Spleen (tissue), 7 donors: ENCODE results near the gene MMP2.

Experiments used
- CTCF ChIP-seq, 11 experiments: fragments of 200-600 bp in 7 of 11; fragments of 450-650 bp in 4 of 11; sonication (generic) in 4 of 11; IDR thresholded peaks in 8 of 11; conservative IDR thresholded peaks in 3 of 11; 1 replicate in 7 of 11; 2 replicates in 4 of 11; pipeline versions ENCODE4 v1.4.0 to v1.8.0; 2016 to 2021; ENCODE audit warnings: antibody characterized with exemption in 11 of 11, inconsistent platforms in 4 of 11, mild to moderate bottlenecking in 1 of 11
- POLR2A ChIP-seq, 3 donors: fragments of 450-650 bp; IDR thresholded peaks; one replicate each; pipeline ENCODE4 v1.5.1; 2017; ENCODE audit warnings: antibody characterized with exemption in 3 of 3, mild to moderate bottlenecking in 1 of 3
- donor health status: DM: no; HTN: no; CAD: no; lungs with moderate emphysema.
- donor health status: DM: no; HTN: no; CAD: no.
- donor health status: DM: no; HTN: no; CAD: no.

- TF ChIP-seq POLR2A (IDR thresholded peaks at IDR 0.05) (no peak), CTCF (IDR thresholded peaks at IDR 0.05 in 8 of 11, conservative IDR thresholded peaks at IDR 0.05 in 3 of 11) (no peak)
Measured at GRCh38 chr16:55500530-55501011, 21.6 kb downstream of the MMP2 start.
